IPS DF 6.9 (cell line): ENCODE results near the gene TIMM17B.

Source experiments
- DNase-seq: peaks from one replicate; pipeline ENCODE4 v3.0.0-alpha.2; 2013; ENCODE audit warnings: low read depth, low spot score
- H3K27ac ChIP-seq: one replicate; pipeline ENCODE4 v1.5.1; 2013; ENCODE audit warnings: low read length, control low read depth
- H3K27me3 ChIP-seq: 2 replicates; pipeline ENCODE4 v1.6.1; 2013; ENCODE audit warnings: mild to moderate bottlenecking, low read length; ENCODE audit not compliant: control insufficient read depth, insufficient read depth
- H3K36me3 ChIP-seq: 2 replicates; pipeline ENCODE4 v1.6.1; 2013; ENCODE audit warnings: low read length; ENCODE audit not compliant: control insufficient read depth, insufficient read depth
- H3K4me1 ChIP-seq: 2 replicates; pipeline ENCODE4 v1.6.1; 2013; ENCODE audit warnings: low read length; ENCODE audit not compliant: control insufficient read depth, insufficient read depth
- H3K4me3 ChIP-seq: 2 replicates; pipeline ENCODE4 v1.5.1; 2013; ENCODE audit warnings: mild to moderate bottlenecking, low read length
- H3K9me3 ChIP-seq: 2 replicates; pipeline ENCODE4 v1.6.1; 2013; ENCODE audit warnings: low read length, inconsistent platforms; ENCODE audit not compliant: control insufficient read depth, insufficient read depth
- WGBS: extraction: QIAGEN DNeasy Blood & Tissue Kit; methylation state at CpG from one replicate; pipeline ENCODE4 v1.1.7; 2013; ENCODE audit warnings: mixed read lengths, missing lambda C conversion rate; ENCODE audit not compliant: insufficient read length, insufficient coverage; 5-methylcytosine and 5-hydroxymethylcytosine counted together

The TIMM17B gene

GRCh38 chrX:48918643-48919340 is 21.2 kb upstream of the TIMM17B start, which contains the start of gene PIM2:
PIM2 (minus strand) TSS chrX:48919024; CDS start chrX:48918834, 190 bp downstream.
- DNase-seq = no peak
- WGBS = no CpG with 5 or more reads among the region's 55 CpGs
- no peaks in the 10 kb centered on the region for H3K9me3 ChIP-seq
- peaks cover 4% of the 10 kb centered on the region; the same call in 1 of the 2 replicates for H3K4me1 ChIP-seq
- H3K27ac ChIP-seq = no peak within 1 kb of the TSS
- no peaks in the 10 kb centered on the region for H3K27me3 ChIP-seq
- H3K36me3 ChIP-seq = peaks cover 11% of the 10 kb centered on the region
- peak within 1 kb of the TSS; percentile 96 for H3K4me3 ChIP-seq

DNA sequence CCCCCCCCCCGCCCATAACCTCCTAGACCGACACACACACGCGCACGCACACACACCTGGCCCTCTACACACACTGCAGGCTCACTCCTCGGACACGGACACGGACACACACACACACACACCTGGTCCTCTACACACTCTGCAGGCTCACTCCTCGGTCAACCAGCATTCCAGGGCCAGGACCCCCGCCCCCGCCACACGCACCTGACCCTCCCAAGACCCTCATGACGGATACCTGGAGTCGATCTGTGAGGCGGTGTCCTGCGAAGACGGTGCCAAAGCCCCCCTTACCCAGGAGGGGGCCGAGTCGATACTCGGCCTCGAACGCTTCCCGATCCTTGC is 20.7 kb upstream of the TIMM17B start:
- H3K27me3 ChIP-seq = no peaks in the 10 kb centered on the region
- H3K27ac ChIP-seq = no peak overlapping the region
- peaks cover 15% of the 10 kb centered on the region for H3K36me3 ChIP-seq
- DNase-seq = no peak
- WGBS = no CpG with 5 or more reads among the region's 23 CpGs
- no peaks in the 10 kb centered on the region for H3K9me3 ChIP-seq
- H3K4me3 ChIP-seq = peak overlapping the region; percentile 96
- H3K4me1 ChIP-seq = peaks cover 4% of the 10 kb centered on the region; the same call in 1 of the 2 replicates

DNA sequence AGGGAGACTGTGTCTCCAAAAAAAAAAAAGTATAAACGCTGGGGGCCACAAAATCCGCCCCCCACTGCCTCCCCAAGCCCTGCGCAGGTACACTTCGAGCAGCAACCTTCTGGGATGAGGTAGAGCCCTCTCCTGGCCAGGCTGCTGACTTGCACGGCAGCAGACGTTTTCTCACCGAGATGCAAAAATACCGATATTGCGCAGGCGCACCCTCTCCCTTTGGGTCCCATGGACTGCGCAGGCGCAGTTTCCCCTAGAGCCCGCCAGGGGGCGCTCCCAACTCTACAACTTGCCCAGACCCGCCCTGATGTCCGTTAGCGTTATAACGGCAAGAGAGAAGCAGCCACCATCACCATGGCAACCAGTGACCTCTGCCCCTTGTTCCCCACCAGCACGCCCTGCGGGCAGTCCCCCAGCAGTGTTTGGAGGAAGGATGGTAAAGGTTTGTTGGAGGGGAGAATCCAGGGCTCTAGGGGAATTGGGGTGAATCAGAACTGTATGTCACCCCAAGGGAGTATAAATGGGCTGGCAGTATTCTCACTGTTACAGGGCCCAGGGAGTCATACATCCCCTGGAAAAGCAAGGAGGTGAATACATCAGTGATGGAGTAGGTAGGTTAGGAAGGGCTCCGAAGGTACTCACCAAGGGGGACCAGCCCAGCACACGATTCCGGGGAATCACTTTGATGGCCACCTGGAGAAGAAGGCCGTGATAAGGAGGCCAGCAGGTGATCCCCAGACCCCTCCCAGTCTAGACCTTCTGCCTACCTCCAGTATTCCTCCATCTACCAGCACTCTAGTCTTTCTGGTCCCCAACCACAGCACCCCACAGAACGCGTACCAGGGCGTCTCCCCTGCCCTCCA is 19.8 kb upstream of the TIMM17B start:
- Histone ChIP-seq H3K9me3 (no peaks in the 10 kb centered on the region), H3K4me1 (peaks cover 4% of the 10 kb centered on the region; the same call in 1 of the 2 replicates), H3K27ac (no peak overlapping the region), H3K4me3 (peak overlapping the region; percentile 96), H3K36me3 (peaks cover 15% of the 10 kb centered on the region), H3K27me3 (no peaks in the 10 kb centered on the region)
- no CpG with 5 or more reads among the region's 27 CpGs for WGBS
- DNase-seq = no peak

GRCh38 chrX:48914593-48915493 is 17.3 kb upstream of the TIMM17B start:
- H3K36me3 ChIP-seq = peaks cover 15% of the 10 kb centered on the region
- no peaks in the 10 kb centered on the region; the same call in 1 of the 2 replicates for H3K4me1 ChIP-seq
- WGBS = no CpG with 5 or more reads among the region's 13 CpGs
- H3K27ac ChIP-seq = no peak overlapping the region
- DNase-seq = no peak
- H3K9me3 ChIP-seq = no peaks in the 10 kb centered on the region
- H3K4me3 ChIP-seq = no peak overlapping the region
- no peaks in the 10 kb centered on the region for H3K27me3 ChIP-seq

- H3K9me3 ChIP-seq = no peaks in the 10 kb centered on the region
- no CpG with 5 or more reads among the region's 5 CpGs for WGBS
- no peak overlapping the region for H3K27ac ChIP-seq
- no peak for DNase-seq
- H3K4me3 ChIP-seq = no peak overlapping the region
- no peaks in the 10 kb centered on the region for H3K27me3 ChIP-seq
- peaks cover 15% of the 10 kb centered on the region for H3K36me3 ChIP-seq
- H3K4me1 ChIP-seq = no peaks in the 10 kb centered on the region
Observed at GRCh38 chrX:48913605-48914366, 16.2 kb upstream of the TIMM17B start.

DNA sequence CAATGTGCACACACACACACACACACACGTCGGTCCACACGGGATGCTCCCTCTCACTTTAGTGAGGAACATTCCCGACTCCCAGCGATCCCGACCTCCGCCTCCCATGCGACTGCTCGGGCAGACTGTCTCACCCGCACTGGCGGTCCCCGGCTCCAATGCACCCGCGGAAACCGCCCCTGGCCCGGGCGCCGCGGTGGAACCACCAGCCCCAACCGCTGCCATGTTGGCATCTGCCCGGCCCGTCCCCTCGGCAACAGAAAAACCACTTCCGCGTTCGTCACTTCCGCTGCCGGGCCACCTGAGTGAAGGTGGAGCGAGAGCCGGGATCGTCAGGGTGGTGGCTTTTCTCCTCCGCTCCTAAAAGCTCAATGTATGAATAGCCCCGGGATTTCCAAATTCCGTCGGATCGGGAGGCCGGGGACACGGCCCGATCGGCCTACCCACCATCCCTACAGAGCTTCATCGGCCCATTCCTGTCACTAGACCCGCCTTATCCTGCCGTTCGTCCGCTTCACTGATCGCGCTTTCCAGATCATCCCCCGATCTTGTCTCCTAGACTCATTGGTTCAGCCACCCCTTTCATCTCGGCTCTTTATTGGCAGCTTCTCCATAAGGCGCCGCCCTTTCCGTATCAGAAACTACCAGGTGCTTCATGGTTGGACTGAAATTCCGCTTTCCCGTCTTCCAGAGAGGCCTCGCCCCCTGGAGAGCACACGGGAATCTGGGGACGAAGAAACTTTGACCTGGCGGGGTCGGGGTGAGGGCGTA is 14.0 kb upstream of the TIMM17B start, which contains the start of gene SLC35A2:
Gene SLC35A2 (minus strand): TSS at position 235 of the 771 bp plus-strand sequence. CDS start 10 bp downstream, at position 225.
- no peak for DNase-seq
- Histone ChIP-seq H3K9me3 (no peaks in the 10 kb centered on the region), H3K4me3 (peak within 1 kb of the TSS; percentile 86), H3K27ac (no peak within 1 kb of the TSS), H3K27me3 (no peaks in the 10 kb centered on the region), H3K36me3 (peaks cover 15% of the 10 kb centered on the region), H3K4me1 (no peaks in the 10 kb centered on the region)
- no CpG with 5 or more reads among the region's 60 CpGs for WGBS

- no peak for DNase-seq
- WGBS = no CpG with 5 or more reads among the region's 12 CpGs
Observed at GRCh38 chrX:48910926-48911411, 13.4 kb upstream of the TIMM17B start.

DNA sequence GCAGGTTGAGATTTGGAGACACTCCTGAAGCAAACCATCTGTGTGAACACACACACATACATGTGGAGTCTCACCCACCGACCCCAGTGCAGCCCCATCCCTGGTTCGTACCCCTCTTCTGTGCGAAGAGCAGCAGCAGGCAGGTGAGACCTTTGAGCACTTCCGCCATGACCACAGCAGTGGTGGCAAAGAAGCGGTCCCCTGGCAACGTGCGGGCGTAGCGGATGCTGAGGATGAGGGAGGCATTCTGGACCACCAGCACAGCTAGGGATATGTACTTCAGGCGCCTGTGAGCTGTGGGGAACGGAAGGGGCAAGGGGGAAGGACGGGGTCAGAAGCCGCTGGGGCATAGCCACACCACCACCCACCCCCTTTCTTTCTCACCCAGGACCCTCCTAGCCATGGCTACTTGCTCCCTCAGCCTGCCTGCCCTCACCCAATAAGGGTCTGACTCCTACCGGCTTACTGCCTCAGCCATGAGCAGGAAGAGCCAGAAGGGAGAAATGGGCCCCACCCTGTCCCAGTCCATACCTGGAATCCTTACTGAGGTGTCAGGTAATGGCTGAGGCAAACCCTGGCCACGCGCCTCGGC is 12.2 kb upstream of the TIMM17B start:
- Histone ChIP-seq H3K9me3 (no peaks in the 10 kb centered on the region), H3K4me1 (no peaks in the 10 kb centered on the region), H3K4me3 (no peak overlapping the region), H3K27ac (no peak overlapping the region), H3K27me3 (no peaks in the 10 kb centered on the region), H3K36me3 (peaks cover 6% of the 10 kb centered on the region)
- DNase-seq = no peak
- WGBS = no CpG with 5 or more reads among the region's 17 CpGs

More at GRCh38 chrX:48910926-48911411, 13.4 kb upstream of the TIMM17B start:
- H3K4me3 ChIP-seq = peak overlapping the region; percentile 86
- H3K4me1 ChIP-seq = no peaks in the 10 kb centered on the region
- H3K27ac ChIP-seq = no peak overlapping the region
- no peaks in the 10 kb centered on the region for H3K27me3 ChIP-seq
- peaks cover 15% of the 10 kb centered on the region for H3K36me3 ChIP-seq
- no peaks in the 10 kb centered on the region for H3K9me3 ChIP-seq

DNA sequence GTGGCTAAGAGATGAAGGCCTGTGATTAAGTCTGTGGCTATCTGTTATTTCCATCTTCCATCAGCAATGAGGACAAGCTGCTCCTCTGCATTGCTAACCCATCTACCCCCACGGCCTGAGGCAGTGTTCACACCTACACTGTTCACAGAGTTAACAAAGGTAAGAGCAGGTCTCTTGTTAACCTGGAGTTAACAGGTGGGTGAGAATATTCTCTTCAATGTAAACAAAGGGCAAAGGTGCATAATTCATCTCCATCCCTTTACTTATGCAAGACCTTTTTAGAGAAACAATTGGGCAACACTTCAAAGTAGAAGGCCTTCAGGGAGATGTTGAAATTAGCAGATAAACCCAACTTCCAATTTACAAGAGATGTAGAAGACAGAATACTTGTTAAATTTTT is 11.0 kb upstream of the TIMM17B start:
- Histone ChIP-seq H3K9me3 (no peaks in the 10 kb centered on the region), H3K27ac (no peak overlapping the region), H3K27me3 (no peaks in the 10 kb centered on the region), H3K4me3 (no peak overlapping the region), H3K4me1 (no peaks in the 10 kb centered on the region), H3K36me3 (peaks cover 2% of the 10 kb centered on the region; the same call in 1 of the 2 replicates)
- DNase-seq = no peak
- no CpG with 5 or more reads among the region's 1 CpG for WGBS
